ENCODE results near the gene EDDM13. TPM values are rescaled to one million over a fixed set of nuclear protein-coding genes. Genes with fewer than 3 reads are reported as not detected.

Gene EDDM13
- total RNA-seq, 1 donor, result not detected

DNA sequence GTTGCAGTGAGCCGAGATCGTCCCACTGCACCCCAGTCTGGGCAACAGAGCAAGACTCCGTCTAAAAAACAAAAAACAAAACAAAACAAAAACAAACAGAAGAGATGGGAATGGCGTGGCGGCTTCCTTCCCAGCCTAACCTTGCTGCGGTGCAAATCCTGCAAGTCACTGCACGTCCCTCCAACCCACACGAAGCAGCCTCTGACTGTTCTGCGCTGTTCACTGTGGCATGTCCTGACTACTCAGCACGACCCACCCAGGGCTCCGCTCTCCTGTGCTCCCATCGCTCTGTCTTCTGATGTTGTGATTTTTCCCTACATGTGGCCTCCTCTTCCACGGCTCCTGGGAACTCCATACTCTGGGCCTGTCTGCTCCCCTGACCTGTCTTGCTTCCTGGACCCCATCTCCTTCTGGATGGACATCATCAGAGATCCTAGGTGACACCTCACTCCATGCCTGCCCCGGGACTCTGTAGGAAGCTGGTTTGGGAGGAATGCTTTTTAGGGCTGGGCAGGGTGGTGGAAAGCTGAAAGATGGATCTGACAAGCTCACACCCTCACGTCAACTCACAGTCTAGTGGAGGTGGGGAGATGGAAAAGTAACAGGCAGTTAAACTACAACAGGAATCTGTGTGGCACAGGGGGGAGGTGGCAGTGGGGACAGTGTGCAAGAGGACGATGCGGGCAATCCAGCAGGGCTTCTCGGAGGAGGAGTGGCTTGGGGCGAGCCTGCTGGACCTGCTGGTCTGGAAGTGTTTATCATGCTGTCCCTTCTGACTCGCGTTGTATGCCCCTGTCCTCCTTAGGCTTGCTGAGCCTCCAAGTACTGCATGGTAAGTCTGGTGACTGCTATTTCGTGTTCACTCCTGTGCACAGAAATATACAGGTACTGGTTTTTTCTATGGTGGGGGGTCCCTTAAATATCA is 23.2 kb downstream of the EDDM13 start:
- Histone ChIP-seq H2AFZ (ENCODE audit: low read length) (no peak overlapping the region), H3K4me1 (ENCODE audit: insufficient read depth, low read length) (no peaks in the 10 kb centered on the region), H4K20me1 (ENCODE audit: insufficient read depth, low read length) (no peaks in the 10 kb centered on the region), H3K27me3 (ENCODE audit: insufficient read depth, low read length) (no peaks in the 10 kb centered on the region), H3K4me2 (ENCODE audit: insufficient read depth, low read length) (no peak overlapping the region), H3K36me3 (ENCODE audit: insufficient read depth, low read length) (no peaks in the 10 kb centered on the region), H3K4me3 (ENCODE audit: insufficient read depth, low read length) (no peak overlapping the region), H3K9me3 (ENCODE audit: low read depth, low read length) (no peaks in the 10 kb centered on the region), H3K27ac (ENCODE audit: low read depth, low read length) (no peak overlapping the region), H3K79me2 (ENCODE audit: insufficient read depth, low read length) (no peaks in the 10 kb centered on the region)
- DNase-seq (ENCODE audit: insufficient read length, low spot score, missing footprints), result peak; percentile 23
- TF ChIP-seq, protein P1, sequence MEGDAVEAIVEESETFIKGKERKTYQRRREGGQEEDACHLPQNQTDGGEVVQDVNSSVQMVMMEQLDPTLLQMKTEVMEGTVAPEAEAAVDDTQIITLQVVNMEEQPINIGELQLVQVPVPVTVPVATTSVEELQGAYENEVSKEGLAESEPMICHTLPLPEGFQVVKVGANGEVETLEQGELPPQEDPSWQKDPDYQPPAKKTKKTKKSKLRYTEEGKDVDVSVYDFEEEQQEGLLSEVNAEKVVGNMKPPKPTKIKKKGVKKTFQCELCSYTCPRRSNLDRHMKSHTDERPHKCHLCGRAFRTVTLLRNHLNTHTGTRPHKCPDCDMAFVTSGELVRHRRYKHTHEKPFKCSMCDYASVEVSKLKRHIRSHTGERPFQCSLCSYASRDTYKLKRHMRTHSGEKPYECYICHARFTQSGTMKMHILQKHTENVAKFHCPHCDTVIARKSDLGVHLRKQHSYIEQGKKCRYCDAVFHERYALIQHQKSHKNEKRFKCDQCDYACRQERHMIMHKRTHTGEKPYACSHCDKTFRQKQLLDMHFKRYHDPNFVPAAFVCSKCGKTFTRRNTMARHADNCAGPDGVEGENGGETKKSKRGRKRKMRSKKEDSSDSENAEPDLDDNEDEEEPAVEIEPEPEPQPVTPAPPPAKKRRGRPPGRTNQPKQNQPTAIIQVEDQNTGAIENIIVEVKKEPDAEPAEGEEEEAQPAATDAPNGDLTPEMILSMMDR (IDR thresholded peaks at IDR 0.05; ENCODE audit: extremely low read depth, low read depth, low read length), result no peak

DNA sequence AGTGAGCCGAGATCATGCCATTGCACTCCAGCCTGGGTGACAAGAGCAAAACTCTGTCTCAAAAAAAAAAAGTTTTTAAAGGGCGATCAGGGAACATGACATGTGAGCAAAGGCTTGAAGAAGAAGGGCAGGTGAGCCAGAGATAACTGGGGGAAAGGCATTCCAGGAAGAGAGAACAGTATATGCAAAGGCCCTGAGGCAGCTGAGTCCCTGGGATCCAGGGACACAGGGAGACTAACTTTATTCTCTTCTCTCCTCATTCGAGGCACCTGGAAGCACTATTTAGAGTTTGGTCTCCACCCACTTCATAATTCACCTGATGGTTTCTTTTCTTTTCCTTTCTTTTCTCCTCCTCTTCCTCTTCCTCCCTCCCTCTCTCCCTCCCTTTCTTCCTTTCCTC is 24.5 kb downstream of the EDDM13 start:
- no peak overlapping the region for H3K4me2 ChIP-seq (ENCODE audit: insufficient read depth, low read length)
- TF ChIP-seq, protein P1 (IDR thresholded peaks at IDR 0.05; ENCODE audit: extremely low read depth, low read depth, low read length), result no peak
- H3K4me3 ChIP-seq (ENCODE audit: insufficient read depth, low read length), result no peak overlapping the region
- no peak overlapping the region for H3K27ac ChIP-seq (ENCODE audit: low read depth, low read length)
- DNase-seq (ENCODE audit: insufficient read length, low spot score, missing footprints), result no peak
- no peak overlapping the region for H2AFZ ChIP-seq (ENCODE audit: low read length)
- no peaks in the 10 kb centered on the region for H3K79me2 ChIP-seq (ENCODE audit: insufficient read depth, low read length)
- H3K9me3 ChIP-seq (ENCODE audit: low read depth, low read length), result no peaks in the 10 kb centered on the region
- H4K20me1 ChIP-seq (ENCODE audit: insufficient read depth, low read length), result no peaks in the 10 kb centered on the region
- H3K4me1 ChIP-seq (ENCODE audit: insufficient read depth, low read length), result no peaks in the 10 kb centered on the region
- H3K36me3 ChIP-seq (ENCODE audit: insufficient read depth, low read length), result no peaks in the 10 kb centered on the region
- H3K27me3 ChIP-seq (ENCODE audit: insufficient read depth, low read length), result no peaks in the 10 kb centered on the region

DNA sequence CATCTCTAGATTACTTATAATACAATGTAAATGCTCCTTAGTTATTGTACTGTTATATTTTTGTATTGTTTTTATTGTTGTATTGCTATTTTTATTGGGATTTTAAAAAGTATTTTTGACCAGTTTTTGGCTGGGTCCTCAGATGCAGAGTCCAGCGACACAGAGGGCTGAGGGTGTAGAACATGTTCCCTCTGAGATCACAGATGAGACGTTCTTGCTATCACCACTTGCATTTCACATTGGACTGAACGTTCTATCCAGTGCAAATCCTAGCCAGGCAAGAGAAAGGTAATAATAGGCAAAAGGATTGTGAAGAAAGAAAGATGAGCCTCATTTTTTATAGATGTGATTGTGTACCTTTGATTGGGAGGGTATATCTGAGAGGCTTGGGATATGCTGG is 27.1 kb downstream of the EDDM13 start:
- TF ChIP-seq, protein P1 (IDR thresholded peaks at IDR 0.05; ENCODE audit: extremely low read depth, low read depth, low read length), result no peak
- H3K9me3 ChIP-seq (ENCODE audit: low read depth, low read length), result no peaks in the 10 kb centered on the region
- H3K27ac ChIP-seq (ENCODE audit: low read depth, low read length), result no peak overlapping the region
- no peaks in the 10 kb centered on the region for H3K79me2 ChIP-seq (ENCODE audit: insufficient read depth, low read length)
- H3K4me3 ChIP-seq (ENCODE audit: insufficient read depth, low read length), result no peak overlapping the region
- H3K4me2 ChIP-seq (ENCODE audit: insufficient read depth, low read length), result no peak overlapping the region
- H3K36me3 ChIP-seq (ENCODE audit: insufficient read depth, low read length), result no peaks in the 10 kb centered on the region
- H4K20me1 ChIP-seq (ENCODE audit: insufficient read depth, low read length), result no peaks in the 10 kb centered on the region
- H2AFZ ChIP-seq (ENCODE audit: low read length), result no peak overlapping the region
- DNase-seq (ENCODE audit: insufficient read length, low spot score, missing footprints), result no peak
- H3K4me1 ChIP-seq (ENCODE audit: insufficient read depth, low read length), result no peaks in the 10 kb centered on the region
- H3K27me3 ChIP-seq (ENCODE audit: insufficient read depth, low read length), result no peaks in the 10 kb centered on the region

DNA sequence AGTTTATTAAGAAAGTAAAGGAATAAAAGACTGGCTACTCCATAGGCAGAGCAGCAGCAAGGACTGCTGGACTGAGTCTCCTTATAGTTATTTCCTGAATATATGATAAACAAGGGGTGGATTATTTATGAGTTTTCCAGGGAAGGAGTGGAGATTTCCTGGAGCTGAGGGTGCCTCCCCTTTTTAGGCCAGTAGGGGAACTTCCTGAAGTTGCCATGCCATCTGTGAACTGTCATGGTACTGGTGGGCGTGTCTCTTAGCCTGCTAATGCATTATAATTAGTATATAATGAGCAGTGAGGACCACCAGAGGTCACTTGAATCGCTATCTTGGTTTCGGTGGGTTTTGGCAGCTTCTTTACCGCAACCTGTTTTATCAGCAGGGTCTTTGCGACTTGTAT is 28.6 kb downstream of the EDDM13 start:
- Histone ChIP-seq H3K4me2 (ENCODE audit: insufficient read depth, low read length) (no peak overlapping the region), H3K27me3 (ENCODE audit: insufficient read depth, low read length) (no peaks in the 10 kb centered on the region), H3K4me1 (ENCODE audit: insufficient read depth, low read length) (no peaks in the 10 kb centered on the region), H3K36me3 (ENCODE audit: insufficient read depth, low read length) (no peaks in the 10 kb centered on the region), H3K27ac (ENCODE audit: low read depth, low read length) (no peak overlapping the region), H2AFZ (ENCODE audit: low read length) (no peak overlapping the region), H3K79me2 (ENCODE audit: insufficient read depth, low read length) (no peaks in the 10 kb centered on the region), H3K9me3 (ENCODE audit: low read depth, low read length) (no peaks in the 10 kb centered on the region), H3K4me3 (ENCODE audit: insufficient read depth, low read length) (no peak overlapping the region), H4K20me1 (ENCODE audit: insufficient read depth, low read length) (no peaks in the 10 kb centered on the region)
- DNase-seq (ENCODE audit: insufficient read length, low spot score, missing footprints), result no peak
- TF ChIP-seq, protein P1 (IDR thresholded peaks at IDR 0.05; ENCODE audit: extremely low read depth, low read depth, low read length), result no peak
